H1 (cell line): ENCODE results near the gene CRTAC1. TPM values are rescaled to one million over a fixed set of nuclear protein-coding genes. Genes with fewer than 3 reads are reported as not detected.

Experiments used
- CTCF ChIA-PET: fragments of 300-600 bp; sonication (Branson Sonifier 250); formaldehyde crosslinking; loops from one replicate; lab custom pipeline; 2021; ENCODE audit not compliant: partially characterized antibody; lab: Charles Lee
- POLR2A ChIA-PET: fragments of 300-600 bp; sonication (Branson Sonifier 250); formaldehyde crosslinking; loops from one replicate; lab custom pipeline; 2021; ENCODE audit warnings: inconsistent platforms; ENCODE audit not compliant: partially characterized antibody; lab: Charles Lee
- DNase-seq, 2 experiments: peaks; one replicate each; pipeline versions ENCODE4 v3.0.0 to v3.0.0-alpha.2; 2010 to 2022; ENCODE audit warnings: low spot score in 2 of 2, low read depth in 1 of 2, mixed read lengths in 1 of 2
- FAIRE-seq: peaks from 2 replicates; lab custom pipeline; 2011; peaks lifted over from hg19 to GRCh38; lab: Jason Lieb, UNC
- H2AFZ ChIP-seq: 2 replicates; pipeline ENCODE4 v1.8.1; 2012; ENCODE audit warnings: low read length, inconsistent platforms
- H2AK5ac ChIP-seq: 2 replicates; pipeline ENCODE4 v1.6.1; 2013; ENCODE audit warnings: low read depth, low read length
- H2BK120ac ChIP-seq: replicated peaks from 2 replicates; pipeline ENCODE3; 2013; ENCODE audit warnings: low read depth, low read length, inconsistent platforms
- H2BK12ac ChIP-seq: 2 replicates; pipeline ENCODE4 v1.6.1; 2013; ENCODE audit warnings: low read depth, low read length
- H2BK15ac ChIP-seq: 2 replicates; pipeline ENCODE4 v1.6.1; 2013; ENCODE audit warnings: low read length
- H2BK20ac ChIP-seq: 2 replicates; pipeline ENCODE4 v1.6.1; 2013; ENCODE audit warnings: low read length
- H2BK5ac ChIP-seq: 2 replicates; pipeline ENCODE4 v1.6.1; 2013; ENCODE audit warnings: low read depth, low read length
- H3K14ac ChIP-seq: 2 replicates; pipeline ENCODE4 v1.6.1; 2013; ENCODE audit warnings: inconsistent platforms; ENCODE audit not compliant: insufficient read length
- H3K18ac ChIP-seq: 2 replicates; pipeline ENCODE4 v1.6.1; 2013; ENCODE audit warnings: low read length; ENCODE audit errors: extremely low read depth
- H3K23ac ChIP-seq: 2 replicates; pipeline ENCODE4 v1.6.1; 2013; ENCODE audit warnings: inconsistent platforms; ENCODE audit not compliant: insufficient read length
- H3K23me2 ChIP-seq: 2 replicates; pipeline ENCODE4 v1.6.1; 2013; ENCODE audit warnings: low read depth, low read length
- H3K27ac ChIP-seq: 2 replicates; pipeline ENCODE4 v1.6.1; 2011; ENCODE audit warnings: low read depth, low read length, inconsistent platforms
- H3K27me3 ChIP-seq, 4 experiments: replicated peaks in 1 of 4; 1 replicate in 1 of 4; 2 replicates in 3 of 4; pipeline versions ENCODE4 v1.6.1 to v1.8.1; 2011 to 2013; ENCODE audit warnings: low read length in 3 of 4, mild to moderate bottlenecking in 3 of 4, inconsistent platforms in 2 of 4, mixed read lengths in 2 of 4, moderate library complexity in 1 of 4; ENCODE audit not compliant: control insufficient read depth in 3 of 4, insufficient read depth in 3 of 4; ENCODE audit errors: extremely low read depth in 1 of 4
- H3K36me3 ChIP-seq, 4 experiments: 2 replicates each; pipeline versions ENCODE4 v1.6.1 to v1.8.1; 2011 to 2013; ENCODE audit warnings: mild to moderate bottlenecking in 4 of 4, low read length in 3 of 4, moderate library complexity in 2 of 4, control low read depth in 1 of 4, inconsistent platforms in 1 of 4; ENCODE audit not compliant: insufficient read depth in 4 of 4, control insufficient read depth in 2 of 4
- H3K4ac ChIP-seq: replicated peaks from 2 replicates; pipeline ENCODE3; 2013; ENCODE audit warnings: low read length, low read depth, mixed read lengths, inconsistent platforms; ENCODE audit not compliant: insufficient read length
- H3K4me1 ChIP-seq, 4 experiments: replicated peaks in 1 of 4; 1 replicate in 1 of 4; 2 replicates in 3 of 4; pipeline versions ENCODE4 v1.6.1 to v1.8.1; 2011 to 2013; ENCODE audit warnings: low read length in 3 of 4, inconsistent platforms in 2 of 4, mixed read lengths in 1 of 4; ENCODE audit not compliant: insufficient read depth in 4 of 4, control insufficient read depth in 3 of 4
- H3K4me2 ChIP-seq, 2 experiments: 2 replicates each; pipeline versions ENCODE4 v1.6.1 to v1.8.1; 2011 to 2013; ENCODE audit warnings: low read depth in 2 of 2, low read length in 2 of 2, control low read depth in 1 of 2, inconsistent platforms in 1 of 2, mild to moderate bottlenecking in 1 of 2; ENCODE audit not compliant: insufficient read depth in 1 of 2
- H3K4me3 ChIP-seq, 4 experiments: fragments of 200-600, 300-600 bp in 1 of 4; sonication (generic), shearing (Covaris generic), sonication (Bioruptor Twin) in 1 of 4; 2 replicates each; pipeline versions ENCODE4 v1.5.1 to v1.8.1; 2011 to 2016; ENCODE audit warnings: low read length in 4 of 4, low read depth in 3 of 4, control low read depth in 2 of 4, inconsistent platforms in 2 of 4, mild to moderate bottlenecking in 2 of 4, mixed read lengths in 1 of 4, moderate library complexity in 1 of 4; ENCODE audit not compliant: insufficient read depth in 2 of 4; ENCODE audit errors: extremely low read depth in 1 of 4
- H3K56ac ChIP-seq: replicated peaks from 2 replicates; pipeline ENCODE3; 2013; ENCODE audit warnings: low read depth, mild to moderate bottlenecking, mixed read lengths, low read length, inconsistent platforms; ENCODE audit not compliant: insufficient read length
- H3K79me1 ChIP-seq: 2 replicates; pipeline ENCODE4 v1.6.1; 2013; ENCODE audit warnings: low read depth, low read length, control low read depth
- H3K79me2 ChIP-seq, 2 experiments: 2 replicates each; pipeline versions ENCODE4 v1.6.1 to v1.8.1; 2012 to 2013; ENCODE audit warnings: low read length in 2 of 2, mild to moderate bottlenecking in 2 of 2, inconsistent platforms in 1 of 2; ENCODE audit not compliant: insufficient read depth in 2 of 2, control insufficient read depth in 1 of 2
- H3K9ac ChIP-seq, 4 experiments: replicated peaks in 1 of 4; 1 replicate in 1 of 4; 2 replicates in 3 of 4; pipeline versions ENCODE4 v1.6.1 to v1.8.1; 2011 to 2013; ENCODE audit warnings: low read depth in 3 of 4, low read length in 3 of 4, control low read depth in 2 of 4, mild to moderate bottlenecking in 2 of 4, moderate library complexity in 2 of 4, inconsistent platforms in 1 of 4; ENCODE audit errors: extremely low read depth in 1 of 4
- H3K9me3 ChIP-seq, 2 experiments: 2 replicates each; pipeline versions ENCODE4 v1.6.1 to v1.8.1; 2012 to 2013; ENCODE audit warnings: mild to moderate bottlenecking in 2 of 2, moderate library complexity in 2 of 2, control low read depth in 1 of 2, inconsistent platforms in 1 of 2, low read depth in 1 of 2, low read length in 1 of 2, mixed read lengths in 1 of 2; ENCODE audit not compliant: insufficient read depth in 2 of 2
- H4K20me1 ChIP-seq, 2 experiments: replicated peaks in 1 of 2; 2 replicates each; pipeline versions ENCODE3 to v1.8.1; 2011 to 2013; ENCODE audit warnings: inconsistent platforms in 2 of 2, low read length in 2 of 2, mild to moderate bottlenecking in 1 of 2; ENCODE audit not compliant: insufficient read depth in 2 of 2, control insufficient read depth in 1 of 2
- H4K5ac ChIP-seq: 2 replicates; pipeline ENCODE4 v1.6.1; 2013; ENCODE audit warnings: low read length, low read depth, mixed read lengths, inconsistent platforms; ENCODE audit not compliant: insufficient read length
- H4K8ac ChIP-seq: 2 replicates; pipeline ENCODE4 v1.8.0; 2013; ENCODE audit warnings: mild to moderate bottlenecking, moderate library complexity, low read length, inconsistent platforms; ENCODE audit not compliant: insufficient read depth; ENCODE audit errors: extremely low read depth
- H4K91ac ChIP-seq: replicated peaks from 2 replicates; pipeline ENCODE3; 2013; ENCODE audit warnings: low read length, mixed read lengths, inconsistent platforms; ENCODE audit not compliant: insufficient read length
- CHD2 ChIP-seq: IDR thresholded peaks from 2 replicates; pipeline ENCODE4 v1.6.1; 2012; ENCODE audit warnings: low read length, improper control_type of control experiment
- CREB1 ChIP-seq: IDR thresholded peaks from 2 replicates; pipeline ENCODE4 v1.6.1; 2012; ENCODE audit warnings: inconsistent platforms
- CTBP2 ChIP-seq: IDR thresholded peaks from 2 replicates; pipeline ENCODE4 v1.7.0; 2011; ENCODE audit warnings: borderline replicate concordance, mild to moderate bottlenecking, moderate library complexity, mixed read lengths, low read length; ENCODE audit not compliant: insufficient read depth, insufficient read length
- E2F6 ChIP-seq: IDR thresholded peaks from 2 replicates; pipeline ENCODE4 v1.6.1; 2012; ENCODE audit warnings: inconsistent platforms
- EZH2 ChIP-seq: fragments of 200-600 bp; sonication (generic); IDR thresholded peaks from 2 replicates; pipeline ENCODE4 v1.7.1; 2012; ENCODE audit warnings: low read depth, mild to moderate bottlenecking, moderate library complexity, low read length, inconsistent platforms; ENCODE audit not compliant: severe bottlenecking
- KDM1A ChIP-seq: fragments of 200-600, 300-600 bp; sonication (generic); IDR thresholded peaks from 2 replicates; pipeline ENCODE4 v1.7.1; 2016; ENCODE audit warnings: mild to moderate bottlenecking, low read length, borderline replicate concordance
- NANOG ChIP-seq: IDR thresholded peaks from 2 replicates; pipeline ENCODE4 v1.6.1; 2011; ENCODE audit warnings: low read length, low read depth, mild to moderate bottlenecking, inconsistent platforms; ENCODE audit not compliant: insufficient read depth, poor library complexity, severe bottlenecking
- POU5F1 ChIP-seq: IDR thresholded peaks from 2 replicates; pipeline ENCODE4 v1.6.1; 2011; ENCODE audit warnings: low read depth, mild to moderate bottlenecking, low read length, moderate library complexity
- SP4 ChIP-seq: IDR thresholded peaks from 2 replicates; pipeline ENCODE4 v1.6.1; 2012; ENCODE audit warnings: low read length, inconsistent platforms
- WGBS, 2 experiments: shearing (Covaris generic) in 1 of 2; methylation state at CpG; one replicate each; pipeline versions ENCODE4 v1.1.6 to v1.1.7; 2013 to 2015; ENCODE audit warnings: low lambda C conversion rate in 2 of 2, mixed read lengths in 2 of 2, inconsistent platforms in 1 of 2, low coverage in 1 of 2, missing lambda C conversion rate in 1 of 2; ENCODE audit not compliant: insufficient replicate concordance in 2 of 2, insufficient coverage in 1 of 2, insufficient read length in 1 of 2; ENCODE audit errors: extremely low coverage in 1 of 2, missing lambda C conversion rate in 1 of 2; 5-methylcytosine and 5-hydroxymethylcytosine counted together
- polyA plus RNA-seq, 7 experiments: library from polyadenylated mRNA; depleted of rRNA in 3 of 7; stranded (reverse) in 5 of 7; unstranded in 2 of 7; fragments of >200 nt in 5 of 7; fragments of 200-250 nt in 2 of 7; gene quantifications; 1 replicate in 5 of 7; 2 replicates in 1 of 7; 4 replicates in 1 of 7; pipeline versions ENCODE4 v1.2.1 to v1.2.3, GENCODE V29; 2011 to 2013; ENCODE audit warnings: missing spikeins in 2 of 7, mixed read lengths in 2 of 7
- total RNA-seq: library from RNA; stranded (reverse); fragmentation: NEBNext Ultra II Directional; extraction: Animal tissue kit (Norgen Biotek cat#: 25700); gene quantifications from 2 replicates; pipeline ENCODE4 v1.2.1, GENCODE V29; 2021

CRTAC1 gene
- total and polyA plus RNA-seq, 2 of the 8 experiments (the other 6 are each of a cell fraction or from before 2014, with no cell fraction given): 0.91 to 1.2 TPM

- Histone ChIP-seq H4K5ac (no peak overlapping the region), H2BK12ac (no peak overlapping the region; the same call in 1 of the 2 replicates), H4K91ac (no peak overlapping the region), H4K8ac (no peak overlapping the region), H2BK15ac (no peak overlapping the region), H3K4ac (no peak overlapping the region), H3K4me1 (peaks cover 2 to 8% (median 3%) of the 10 kb centered on the region in 4 experiments; a peak in 4 of 7 replicates), H3K14ac (no peak overlapping the region), H4K20me1 (peaks cover 0 to 3% of the 10 kb centered on the region in 2 experiments), H3K56ac (no peak overlapping the region), H3K9ac (no peak overlapping the region), H3K4me3 (no peak overlapping the region), H3K27me3 (peaks cover 10 to 49% (median 34%) of the 10 kb centered on the region in 4 experiments), H2BK20ac (no peak overlapping the region), H3K9me3 (no peaks in the 10 kb centered on the region), H2BK120ac (no peak overlapping the region), H2AK5ac (no peak overlapping the region), H3K4me2 (no peak overlapping the region), H3K27ac (no peak overlapping the region), H3K79me2 (no peaks in the 10 kb centered on the region), H3K18ac (no peak overlapping the region), H3K23ac (no peak overlapping the region), H2BK5ac (no peak overlapping the region), H3K36me3 (no peaks in the 10 kb centered on the region), H2AFZ (no peak overlapping the region), H3K23me2 (no peaks in the 10 kb centered on the region), H3K79me1 (no peaks in the 10 kb centered on the region)
- ChIA-PET POLR2A (interaction anchor here (2.4 kb wide), 1 partner anchor 10 kb away, joined by 15 read pairs; the partner anchor contains the start of gene CRTAC1), CTCF (interaction anchor here (0.6 to 19.6 kb wide), 27 partner anchors 10 to 267 kb away, joined by 3 to 318 read pairs (median 6); partner anchors contain the start of genes CRTAC1 and SFRP5)
- WGBS, 2 experiments: 80% methylated on average over 10 of the region's 10 CpGs; no CpG with 5 or more reads in 1 of the 2 experiments
- FAIRE-seq (no peak), DNase-seq (no peak)
- TF ChIP-seq KDM1A (no peak), SP4 (no peak), CTBP2 (no peak), CHD2 (no peak), CREB1 (no peak), E2F6 (no peak), NANOG (no peak), EZH2 (no peak), POU5F1 (no peak)
Measured at GRCh38 chr10:98039690-98040381, 9.4 kb upstream of the CRTAC1 start.
